ENCODE measurements around the gene TMEM132C. TPM values are rescaled to one million over a fixed set of nuclear protein-coding genes. Genes with fewer than 3 reads are reported as not detected.

The TMEM132C gene
- total RNA-seq, 1 experiment from 2014 or later: not detected

DNA sequence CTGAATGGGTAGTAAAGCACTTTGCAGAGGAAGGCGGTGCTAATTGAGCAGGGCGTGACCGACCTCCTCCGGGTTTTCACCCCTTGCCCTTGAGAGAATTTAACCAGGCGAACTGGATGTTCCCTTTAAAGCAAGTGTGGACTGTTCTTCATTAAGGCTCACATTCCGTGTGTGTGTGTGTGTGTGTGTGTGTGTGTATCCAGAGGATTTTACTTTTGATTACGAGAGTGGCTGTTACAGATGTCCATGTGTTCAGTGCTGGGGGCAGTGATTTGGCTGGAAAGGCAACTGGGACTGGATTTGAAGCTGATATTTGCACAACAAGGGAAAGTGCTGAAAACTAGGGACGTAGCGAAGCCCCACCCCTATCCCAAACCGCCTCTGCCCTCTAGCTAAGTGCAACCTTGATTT is 2.2 kb downstream of the TMEM132C start:
- no peaks in the 10 kb centered on the region for H3K4me1 Mint-ChIP-seq (ENCODE audit: low read depth, unreplicated experiment)
- CTCF ChIA-PET: no interaction called here
- H3K27ac Mint-ChIP-seq (ENCODE audit: unreplicated experiment): no peak overlapping the region
- H3K9me3 Mint-ChIP-seq (ENCODE audit: low read depth, unreplicated experiment): peaks cover 15% of the 10 kb centered on the region
- intact Hi-C loops (cut with micrococcal nuclease; ENCODE audit: unreplicated experiment): no loop called here
- no peaks in the 10 kb centered on the region for H3K27me3 Mint-ChIP-seq (ENCODE audit: unreplicated experiment)
- BruUV-seq (replicated peaks): no TSS peak
- H3K4me3 Mint-ChIP-seq (ENCODE audit: low read depth, unreplicated experiment): no peak overlapping the region
- TF ChIP-seq, protein P1, sequence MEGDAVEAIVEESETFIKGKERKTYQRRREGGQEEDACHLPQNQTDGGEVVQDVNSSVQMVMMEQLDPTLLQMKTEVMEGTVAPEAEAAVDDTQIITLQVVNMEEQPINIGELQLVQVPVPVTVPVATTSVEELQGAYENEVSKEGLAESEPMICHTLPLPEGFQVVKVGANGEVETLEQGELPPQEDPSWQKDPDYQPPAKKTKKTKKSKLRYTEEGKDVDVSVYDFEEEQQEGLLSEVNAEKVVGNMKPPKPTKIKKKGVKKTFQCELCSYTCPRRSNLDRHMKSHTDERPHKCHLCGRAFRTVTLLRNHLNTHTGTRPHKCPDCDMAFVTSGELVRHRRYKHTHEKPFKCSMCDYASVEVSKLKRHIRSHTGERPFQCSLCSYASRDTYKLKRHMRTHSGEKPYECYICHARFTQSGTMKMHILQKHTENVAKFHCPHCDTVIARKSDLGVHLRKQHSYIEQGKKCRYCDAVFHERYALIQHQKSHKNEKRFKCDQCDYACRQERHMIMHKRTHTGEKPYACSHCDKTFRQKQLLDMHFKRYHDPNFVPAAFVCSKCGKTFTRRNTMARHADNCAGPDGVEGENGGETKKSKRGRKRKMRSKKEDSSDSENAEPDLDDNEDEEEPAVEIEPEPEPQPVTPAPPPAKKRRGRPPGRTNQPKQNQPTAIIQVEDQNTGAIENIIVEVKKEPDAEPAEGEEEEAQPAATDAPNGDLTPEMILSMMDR (IDR thresholded peaks at IDR 0.05; ENCODE audit: unreplicated experiment): no peak
- H3K36me3 Mint-ChIP-seq (ENCODE audit: insufficient read depth, unreplicated experiment): no peaks in the 10 kb centered on the region
- no peak for DNase-seq

DNA sequence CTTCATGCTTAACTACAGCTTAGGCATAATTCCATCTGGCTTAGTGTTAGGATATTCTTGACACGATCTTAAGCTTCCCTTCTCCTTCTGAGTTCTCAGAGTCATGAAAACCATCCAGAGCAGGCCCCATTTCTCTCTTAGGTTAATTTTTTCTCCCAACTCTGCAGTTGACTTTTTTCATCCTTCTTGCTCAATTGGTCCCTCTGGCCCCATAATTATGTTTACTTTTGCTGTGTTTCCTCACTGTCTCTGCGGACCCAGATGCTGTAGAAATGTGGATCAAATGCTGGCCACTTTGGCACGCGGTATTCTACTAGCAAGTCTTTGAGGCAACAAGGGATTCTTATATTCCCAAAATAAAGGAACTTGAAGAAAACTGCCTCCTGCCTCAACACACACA is 9.5 kb downstream of the TMEM132C start:
- intact Hi-C loops (cut with micrococcal nuclease; ENCODE audit: unreplicated experiment): no loop called here
- H3K27me3 Mint-ChIP-seq (ENCODE audit: unreplicated experiment): no peaks in the 10 kb centered on the region
- H3K4me1 Mint-ChIP-seq (ENCODE audit: low read depth, unreplicated experiment): no peaks in the 10 kb centered on the region
- TF ChIP-seq, protein P1 (IDR thresholded peaks at IDR 0.05; ENCODE audit: unreplicated experiment): no peak
- peaks cover 33% of the 10 kb centered on the region for H3K9me3 Mint-ChIP-seq (ENCODE audit: low read depth, unreplicated experiment)
- no TSS peak for BruUV-seq (replicated peaks)
- no peak overlapping the region for H3K4me3 Mint-ChIP-seq (ENCODE audit: low read depth, unreplicated experiment)
- H3K36me3 Mint-ChIP-seq (ENCODE audit: insufficient read depth, unreplicated experiment): no peaks in the 10 kb centered on the region
- CTCF ChIA-PET: no interaction called here
- no peak for DNase-seq
- H3K27ac Mint-ChIP-seq (ENCODE audit: unreplicated experiment): no peak overlapping the region

DNA sequence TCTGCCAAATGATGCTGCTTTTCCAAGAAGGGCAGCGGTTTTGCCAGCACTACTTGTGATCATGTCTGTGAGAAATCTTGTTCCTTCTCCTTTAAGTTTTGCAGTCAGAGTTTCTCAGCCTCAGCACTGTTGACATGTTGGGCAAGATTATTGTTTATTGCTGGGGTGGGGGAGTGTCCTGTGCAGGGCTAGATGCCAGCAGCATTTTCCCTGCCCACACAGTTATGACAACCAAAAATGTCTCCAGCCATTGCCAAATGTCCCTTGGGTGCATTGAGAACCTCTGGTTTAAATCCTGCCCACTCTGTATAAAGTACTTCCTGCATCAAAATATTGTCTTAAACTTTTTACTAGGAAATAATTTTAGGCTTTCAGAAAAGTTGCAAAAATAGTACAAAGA is 20.0 kb downstream of the TMEM132C start:
- Mint-ChIP-seq H3K36me3 (ENCODE audit: insufficient read depth, unreplicated experiment) (no peaks in the 10 kb centered on the region), H3K27me3 (ENCODE audit: unreplicated experiment) (no peaks in the 10 kb centered on the region), H3K4me3 (ENCODE audit: low read depth, unreplicated experiment) (no peak overlapping the region), H3K9me3 (ENCODE audit: low read depth, unreplicated experiment) (peaks cover 24% of the 10 kb centered on the region), H3K4me1 (ENCODE audit: low read depth, unreplicated experiment) (no peaks in the 10 kb centered on the region), H3K27ac (ENCODE audit: unreplicated experiment) (no peak overlapping the region)
- no peak for DNase-seq
- intact Hi-C loops (cut with micrococcal nuclease; ENCODE audit: unreplicated experiment): no loop called here
- BruUV-seq (replicated peaks): no TSS peak
- CTCF ChIA-PET: no interaction called here
- TF ChIP-seq, protein P1 (IDR thresholded peaks at IDR 0.05; ENCODE audit: unreplicated experiment): no peak

DNA sequence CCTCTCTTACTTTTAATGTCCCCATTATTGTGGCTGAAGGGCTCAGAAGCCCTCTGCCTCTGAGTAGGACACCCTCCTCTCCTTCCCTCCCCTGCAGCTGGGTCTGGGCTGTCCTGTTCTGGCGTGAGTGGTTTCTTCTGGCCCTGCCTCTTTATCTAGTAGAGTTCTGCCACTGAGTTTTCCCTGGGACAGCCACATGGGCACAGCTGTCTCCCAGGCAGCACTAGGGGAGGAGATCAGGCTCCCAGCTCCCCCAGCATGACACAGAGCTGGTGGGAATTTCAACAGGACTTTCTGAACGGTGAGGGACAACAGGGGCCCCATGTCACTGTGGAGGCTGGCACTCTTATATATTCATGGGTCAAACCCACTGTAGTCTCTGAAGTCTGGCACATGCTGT is 21.4 kb downstream of the TMEM132C start:
- peaks cover 22% of the 10 kb centered on the region for H3K9me3 Mint-ChIP-seq (ENCODE audit: low read depth, unreplicated experiment)
- no peaks in the 10 kb centered on the region for H3K4me1 Mint-ChIP-seq (ENCODE audit: low read depth, unreplicated experiment)
- TF ChIP-seq, protein P1 (IDR thresholded peaks at IDR 0.05; ENCODE audit: unreplicated experiment): no peak
- H3K27me3 Mint-ChIP-seq (ENCODE audit: unreplicated experiment): no peaks in the 10 kb centered on the region
- no peak overlapping the region for H3K27ac Mint-ChIP-seq (ENCODE audit: unreplicated experiment)
- H3K36me3 Mint-ChIP-seq (ENCODE audit: insufficient read depth, unreplicated experiment): no peaks in the 10 kb centered on the region
- H3K4me3 Mint-ChIP-seq (ENCODE audit: low read depth, unreplicated experiment): no peak overlapping the region
- DNase-seq: no peak
- BruUV-seq (replicated peaks): no TSS peak
- intact Hi-C loops (cut with micrococcal nuclease; ENCODE audit: unreplicated experiment): no loop called here
- CTCF ChIA-PET: no interaction called here

DNA sequence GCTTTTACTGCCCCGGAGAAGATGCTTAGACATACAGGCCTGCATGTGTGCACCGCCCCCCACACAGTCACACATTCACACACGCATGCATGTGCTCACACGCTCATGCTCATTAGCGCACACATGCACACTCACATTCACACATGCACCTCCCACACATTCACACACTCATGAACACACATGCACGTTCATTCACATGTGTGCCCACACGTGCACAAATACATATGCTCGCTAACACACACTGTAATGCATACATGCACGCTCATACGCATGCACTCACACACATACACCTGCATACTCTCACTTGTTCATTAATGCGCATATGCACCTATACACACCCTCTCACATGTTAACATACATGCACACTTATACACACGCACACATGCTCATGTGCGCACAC is 21.9 kb downstream of the TMEM132C start:
- Mint-ChIP-seq H3K4me1 (ENCODE audit: low read depth, unreplicated experiment) (no peaks in the 10 kb centered on the region), H3K36me3 (ENCODE audit: insufficient read depth, unreplicated experiment) (no peaks in the 10 kb centered on the region), H3K4me3 (ENCODE audit: low read depth, unreplicated experiment) (no peak overlapping the region), H3K9me3 (ENCODE audit: low read depth, unreplicated experiment) (peaks cover 17% of the 10 kb centered on the region), H3K27ac (ENCODE audit: unreplicated experiment) (no peak overlapping the region), H3K27me3 (ENCODE audit: unreplicated experiment) (no peaks in the 10 kb centered on the region)
- intact Hi-C loops (cut with micrococcal nuclease; ENCODE audit: unreplicated experiment): no loop called here
- CTCF ChIA-PET: no interaction called here
- BruUV-seq (replicated peaks): no TSS peak
- DNase-seq: no peak
- TF ChIP-seq, protein P1 (IDR thresholded peaks at IDR 0.05; ENCODE audit: unreplicated experiment): no peak
